OCI-LY1 (cell line): ENCODE data around the gene GPR107.

Experiments used
- EZH2 ChIP-seq: fragments of 200-600 bp; sonication (generic), shearing (Covaris generic); IDR thresholded peaks from 2 replicates; pipeline ENCODE4 v1.8.0; 2017; ENCODE audit warnings: borderline replicate concordance, mixed run types, mild to moderate bottlenecking, antibody characterized with exemption, low read length, moderate library complexity, mixed read lengths
- TF ChIP-seq, protein P1 (sequence below): fragments of 200-600 bp; sonication (generic), shearing (Covaris generic); IDR thresholded peaks from 2 replicates; pipeline ENCODE4 v1.5.1; 2017; ENCODE audit warnings: mild to moderate bottlenecking, antibody characterized with exemption, low read length, moderate library complexity, mixed read lengths

DNA sequence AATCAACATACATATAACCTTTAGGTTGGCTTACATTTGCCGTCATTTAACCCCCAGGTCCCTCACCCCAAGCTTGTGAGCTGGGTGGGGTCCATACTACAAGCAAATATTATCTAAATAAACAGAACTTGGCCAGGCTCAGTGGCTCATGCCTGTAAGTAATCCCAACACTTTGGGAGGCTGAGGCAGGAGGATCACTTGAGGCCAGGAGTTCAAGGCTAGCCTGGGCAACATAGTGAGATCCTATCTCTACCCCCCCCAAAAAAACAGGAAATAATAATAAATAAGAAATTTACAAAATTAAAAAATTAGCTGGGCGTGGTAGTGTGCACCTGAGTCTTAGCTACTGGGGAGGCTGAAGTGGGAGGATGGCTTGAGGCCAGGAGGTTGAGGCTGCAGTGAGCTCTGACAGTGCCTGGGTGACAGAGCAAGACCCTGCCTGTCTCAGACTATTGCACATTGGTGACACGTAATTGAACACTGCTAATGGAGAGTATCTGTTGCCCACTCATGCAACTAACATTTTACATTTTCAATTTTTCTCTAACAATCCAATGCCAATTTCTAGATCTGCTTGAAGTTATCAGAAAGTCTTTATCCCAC is 29.6 kb upstream of the GPR107 start:
- TF ChIP-seq, protein P1, sequence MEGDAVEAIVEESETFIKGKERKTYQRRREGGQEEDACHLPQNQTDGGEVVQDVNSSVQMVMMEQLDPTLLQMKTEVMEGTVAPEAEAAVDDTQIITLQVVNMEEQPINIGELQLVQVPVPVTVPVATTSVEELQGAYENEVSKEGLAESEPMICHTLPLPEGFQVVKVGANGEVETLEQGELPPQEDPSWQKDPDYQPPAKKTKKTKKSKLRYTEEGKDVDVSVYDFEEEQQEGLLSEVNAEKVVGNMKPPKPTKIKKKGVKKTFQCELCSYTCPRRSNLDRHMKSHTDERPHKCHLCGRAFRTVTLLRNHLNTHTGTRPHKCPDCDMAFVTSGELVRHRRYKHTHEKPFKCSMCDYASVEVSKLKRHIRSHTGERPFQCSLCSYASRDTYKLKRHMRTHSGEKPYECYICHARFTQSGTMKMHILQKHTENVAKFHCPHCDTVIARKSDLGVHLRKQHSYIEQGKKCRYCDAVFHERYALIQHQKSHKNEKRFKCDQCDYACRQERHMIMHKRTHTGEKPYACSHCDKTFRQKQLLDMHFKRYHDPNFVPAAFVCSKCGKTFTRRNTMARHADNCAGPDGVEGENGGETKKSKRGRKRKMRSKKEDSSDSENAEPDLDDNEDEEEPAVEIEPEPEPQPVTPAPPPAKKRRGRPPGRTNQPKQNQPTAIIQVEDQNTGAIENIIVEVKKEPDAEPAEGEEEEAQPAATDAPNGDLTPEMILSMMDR, result no peak
- TF ChIP-seq EZH2, result no peak
